Measurements from ENCODE around the gene AOPEP.
A peak's percentile ranks its signal among the peaks of the same experiment; 100 is the strongest.

The AOPEP gene

GRCh38 chr9:94743035-94743954 is 16.8 kb downstream of the AOPEP start:
- no peak for DNase-seq (ENCODE audit: low spot score)
- no peak overlapping the region for H3K27ac ChIP-seq
- no peak overlapping the region for H3K4me3 ChIP-seq
- no peak for TF ChIP-seq CTCF (IDR thresholded peaks at IDR 0.05)

- TF ChIP-seq CTCF (IDR thresholded peaks at IDR 0.05), result no peak
- no peak overlapping the region for H3K4me3 ChIP-seq
- H3K27ac ChIP-seq, result no peak overlapping the region
- no peak for DNase-seq (ENCODE audit: low spot score)
These were observed 19.5 kb downstream of the AOPEP start for GRCh38 chr9:94745806-94746540.

- H3K4me3 ChIP-seq, result no peak overlapping the region
- no peak overlapping the region for H3K27ac ChIP-seq
- no peak for TF ChIP-seq CTCF (IDR thresholded peaks at IDR 0.05)
- DNase-seq (ENCODE audit: low spot score), result no peak
These were observed 20.3 kb downstream of the AOPEP start for GRCh38 chr9:94746541-94747370.

GRCh38 chr9:94754976-94755475 is 28.5 kb downstream of the AOPEP start:
- no peak overlapping the region for H3K4me3 ChIP-seq
- peak overlapping the region in 1 of 2 donors; percentile 38 for H3K27ac ChIP-seq
- no peak for TF ChIP-seq CTCF (IDR thresholded peaks at IDR 0.05)
- DNase-seq (ENCODE audit: low spot score), result no peak

- TF ChIP-seq CTCF (IDR thresholded peaks at IDR 0.05), result no peak
- H3K27ac ChIP-seq, result peak overlapping the region in 1 of 2 donors; percentile 38
- no peak overlapping the region for H3K4me3 ChIP-seq
- DNase-seq (ENCODE audit: low spot score), result no peak
These were observed 30.7 kb downstream of the AOPEP start for GRCh38 chr9:94757158-94757557.

- TF ChIP-seq CTCF (IDR thresholded peaks at IDR 0.05), result no peak
- no peak for DNase-seq (ENCODE audit: low spot score)
- H3K27ac ChIP-seq, result peak overlapping the region in 1 of 2 donors; percentile 20
These were observed 31.5 kb downstream of the AOPEP start for GRCh38 chr9:94758031-94758430.

More at GRCh38 chr9:94758031-94758430, 31.5 kb downstream of the AOPEP start:
- no peak overlapping the region for H3K4me3 ChIP-seq

Data from coronary artery (tissue), 2 donors.